ENCODE results near the gene CPOX.

GRCh38 chr3:98561727-98562521 lies 31.5 kb downstream of the CPOX start:
- TF ChIP-seq CTCF (IDR thresholded peaks at IDR 0.05; ENCODE audit: low read length), result no peak
- no peak for TF ChIP-seq EZH2 (optimal IDR thresholded peaks at IDR 0.05; ENCODE audit: low read depth, low read length)
- no peak for TF ChIP-seq EZH2phosphoT487 (IDR thresholded peaks at IDR 0.05; ENCODE audit: low read length)
